ENCODE measurements around the gene GPX4.
"Not testable (repeated sequence)": the region's sequence is repeated elsewhere in the genome, so short reads cannot be mapped to it uniquely, and the experiment has no call there.

The GPX4 gene

DNA sequence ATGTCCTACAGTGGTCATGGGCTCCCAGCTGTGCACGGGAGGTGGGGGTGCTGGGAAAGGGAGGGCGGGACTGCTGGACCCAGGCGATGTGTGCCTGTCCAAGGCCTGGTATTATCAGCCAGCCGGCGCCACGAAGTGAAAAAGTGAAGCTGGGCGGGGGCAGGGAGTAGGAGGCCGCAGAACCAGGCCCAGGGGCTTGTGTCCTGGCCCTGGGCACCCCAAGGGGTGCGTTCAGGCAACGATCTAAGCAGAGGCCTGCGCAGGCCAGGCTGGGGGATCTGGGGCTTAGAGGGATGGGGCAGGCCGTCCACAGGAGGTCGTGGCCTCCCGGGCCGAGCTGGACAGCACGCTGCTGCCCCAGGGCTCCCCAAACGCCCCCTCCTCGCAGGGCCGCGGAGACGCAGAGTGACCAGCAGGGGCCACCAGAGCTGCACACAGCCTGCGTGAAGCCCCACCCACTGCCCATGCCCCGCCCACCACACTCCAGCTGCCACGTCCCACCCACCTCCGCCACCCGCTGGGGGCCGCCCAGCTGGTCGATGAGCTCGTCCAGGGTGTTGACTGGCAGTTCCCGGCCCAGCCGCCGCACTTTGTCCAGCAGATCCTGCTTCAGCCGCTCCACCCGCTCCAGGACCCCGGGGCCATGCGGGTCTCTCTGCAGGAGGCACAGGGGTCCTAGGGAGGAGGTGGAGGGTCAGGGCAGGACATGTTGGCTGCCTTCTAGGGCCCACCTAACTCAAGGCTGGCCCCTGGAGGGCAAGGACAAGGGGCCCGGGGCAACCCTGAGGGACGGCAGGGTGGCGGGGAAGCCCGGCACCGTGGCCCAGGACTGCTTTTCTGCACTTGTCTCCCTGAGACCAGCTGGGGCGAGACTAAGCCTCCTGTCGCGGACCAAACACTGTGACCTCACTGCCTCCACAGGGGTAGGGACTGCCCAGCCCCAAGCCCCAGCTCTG lies 9.5 kb downstream of the GPX4 start:
- FAIRE-seq, result peak; percentile 83
- DNase-seq (ENCODE audit: insufficient read length, low spot score), result peak; percentile 83

DNA sequence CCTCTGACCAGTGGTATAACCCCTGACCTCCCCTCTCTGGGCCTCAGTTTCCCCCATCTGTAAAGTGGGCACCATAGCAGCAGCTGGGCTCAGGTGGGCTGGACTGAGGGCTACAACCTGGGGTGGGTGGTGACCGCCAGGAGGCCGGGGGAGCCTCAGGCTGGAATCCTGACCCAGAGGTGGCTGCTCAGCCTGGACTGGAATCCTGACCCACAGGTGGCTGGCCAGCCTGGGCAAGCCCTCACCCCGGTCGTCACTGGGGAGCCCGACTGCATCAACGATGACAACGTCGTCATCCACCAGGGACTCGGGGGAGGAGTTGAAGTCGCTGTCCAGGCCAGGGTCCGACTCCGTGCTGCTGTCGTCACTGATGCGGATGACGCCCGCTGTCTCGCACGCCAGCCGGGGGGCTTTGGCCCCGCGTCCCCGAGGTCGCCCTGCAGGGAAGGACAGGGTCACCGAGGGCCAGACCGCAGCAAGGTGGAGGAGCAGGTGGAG lies 10.2 kb downstream of the GPX4 start:
- DNase-seq (ENCODE audit: insufficient read length, low spot score) (no peak), FAIRE-seq (no peak)

DNA sequence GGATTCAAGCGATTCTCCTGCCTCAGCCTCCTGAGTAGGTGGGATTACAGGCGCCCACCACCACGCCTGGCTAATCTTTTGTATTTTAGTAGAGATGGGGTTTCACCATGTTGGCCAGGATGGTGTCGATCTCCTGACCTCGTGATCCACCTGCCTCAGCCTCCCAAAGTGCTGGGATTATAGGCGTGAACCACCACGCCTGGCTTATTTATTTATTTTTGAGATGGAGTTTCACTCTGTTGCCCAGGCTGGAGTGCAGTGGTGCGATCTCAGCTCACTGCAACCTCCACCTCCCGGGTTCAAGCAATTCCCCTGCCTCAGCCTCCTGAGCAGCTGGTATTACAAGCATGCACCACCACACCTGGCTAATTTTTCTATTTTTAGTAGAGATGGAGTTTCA lies 10.9 kb downstream of the GPX4 start:
- FAIRE-seq, result not testable (repeated sequence)

DNA sequence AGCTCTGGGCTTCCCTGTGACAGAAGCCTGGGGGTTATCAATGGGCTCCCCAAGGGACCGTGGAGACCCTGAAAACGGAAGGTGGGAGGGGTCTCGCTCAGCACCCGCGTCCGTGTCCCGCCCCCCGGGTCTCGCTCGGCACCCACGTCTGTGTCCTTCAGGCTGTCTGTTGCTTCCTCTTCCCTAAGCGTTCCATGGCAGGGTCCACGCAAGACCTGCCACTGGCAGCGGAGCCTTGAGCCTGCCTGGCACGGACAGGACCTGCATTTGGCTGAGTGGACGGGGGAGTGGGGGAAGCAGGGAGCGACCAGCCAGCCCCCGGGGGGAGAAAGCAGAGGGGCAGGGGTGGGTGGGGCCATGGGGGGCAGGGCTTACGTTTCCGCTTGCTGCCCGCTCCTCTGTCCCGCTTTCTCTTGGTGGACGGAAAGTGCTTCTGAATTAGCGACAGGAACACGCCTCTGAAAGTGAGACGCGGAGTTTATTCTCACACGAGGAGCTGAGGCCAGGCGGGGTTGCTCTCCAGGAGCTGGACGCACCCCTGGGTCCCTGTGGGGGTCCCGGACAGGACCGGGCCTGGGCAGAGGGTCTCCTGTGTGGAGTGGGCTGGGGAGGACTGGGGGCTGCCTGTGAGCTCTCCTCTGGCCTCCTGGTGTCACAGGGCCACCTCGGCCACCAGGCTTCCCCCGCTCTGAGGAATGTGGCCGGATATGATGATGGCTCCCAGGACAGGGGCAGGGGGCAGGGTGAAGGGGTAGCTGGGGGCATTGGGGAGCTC lies 12.0 kb downstream of the GPX4 start:
- DNase-seq (ENCODE audit: insufficient read length, low spot score) (no peak), FAIRE-seq (no peak)

More for the DNA sequence above, 10.9 kb downstream of the GPX4 start:
- not testable (repeated sequence) for DNase-seq (ENCODE audit: insufficient read length, low spot score)

DNA sequence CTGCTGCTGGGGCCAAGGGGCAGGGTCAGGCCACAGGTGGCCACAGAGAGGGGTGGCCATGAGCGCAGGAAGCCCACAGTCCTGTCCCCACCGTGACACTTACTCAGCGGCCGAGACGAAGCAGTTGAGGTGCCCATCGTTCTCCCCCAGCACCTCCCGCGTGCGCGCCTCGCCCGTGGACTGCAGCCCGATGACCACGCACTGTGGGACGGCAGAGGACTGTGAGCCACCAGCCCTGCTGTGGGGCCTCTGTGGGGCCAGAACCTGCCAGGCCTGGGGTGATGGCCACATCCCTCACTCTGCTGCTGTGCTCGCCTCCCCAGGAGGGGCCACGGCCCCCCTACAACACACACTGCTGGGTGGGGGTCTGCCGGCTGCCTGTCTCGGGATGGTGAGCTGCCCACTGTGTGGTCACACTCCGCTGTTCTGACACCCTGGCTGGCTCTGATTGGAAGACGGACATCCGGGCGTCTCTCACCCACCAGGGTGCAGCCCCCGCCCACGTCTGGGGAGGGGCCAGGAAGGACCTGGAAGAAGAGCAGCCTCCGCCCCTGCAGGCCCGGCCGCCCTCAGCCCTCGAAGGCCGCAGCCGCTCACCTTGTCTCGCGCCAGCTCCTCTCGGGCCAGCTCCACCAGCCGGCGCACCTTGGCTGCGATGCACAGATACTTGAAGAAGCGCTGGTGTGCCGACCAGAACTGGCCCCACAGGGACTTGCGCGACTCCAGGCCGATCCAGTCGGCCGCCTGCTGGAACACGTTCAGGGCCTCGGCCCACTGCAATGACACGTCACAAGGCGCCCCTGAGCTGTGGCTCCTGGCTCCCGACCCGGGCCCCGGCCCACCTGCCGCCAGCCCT lies 13.2 kb downstream of the GPX4 start:
- DNase-seq (ENCODE audit: insufficient read length, low spot score) (no peak), FAIRE-seq (no peak)

DNA sequence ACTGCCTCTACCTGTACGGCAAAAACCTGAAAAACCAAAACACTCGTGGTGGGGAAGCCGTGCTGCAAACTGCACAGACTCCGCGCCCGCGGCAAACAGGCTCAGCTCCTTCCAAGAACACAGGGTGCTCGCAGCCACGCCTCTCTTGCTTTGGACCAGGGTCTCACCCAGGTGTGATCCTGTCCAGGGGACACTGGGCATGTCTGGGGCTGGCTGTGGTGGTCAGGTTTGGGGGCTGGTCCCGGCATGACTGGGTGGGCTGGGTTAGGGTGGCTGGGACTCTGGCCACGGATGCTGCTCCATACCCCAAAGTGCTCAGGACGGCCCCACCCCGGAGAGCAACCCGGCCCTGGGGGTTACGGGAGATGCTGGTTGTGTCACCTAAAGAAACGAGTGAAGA lies 13.9 kb downstream of the GPX4 start:
- no peak for FAIRE-seq
- DNase-seq (ENCODE audit: insufficient read length, low spot score), result no peak

DNA sequence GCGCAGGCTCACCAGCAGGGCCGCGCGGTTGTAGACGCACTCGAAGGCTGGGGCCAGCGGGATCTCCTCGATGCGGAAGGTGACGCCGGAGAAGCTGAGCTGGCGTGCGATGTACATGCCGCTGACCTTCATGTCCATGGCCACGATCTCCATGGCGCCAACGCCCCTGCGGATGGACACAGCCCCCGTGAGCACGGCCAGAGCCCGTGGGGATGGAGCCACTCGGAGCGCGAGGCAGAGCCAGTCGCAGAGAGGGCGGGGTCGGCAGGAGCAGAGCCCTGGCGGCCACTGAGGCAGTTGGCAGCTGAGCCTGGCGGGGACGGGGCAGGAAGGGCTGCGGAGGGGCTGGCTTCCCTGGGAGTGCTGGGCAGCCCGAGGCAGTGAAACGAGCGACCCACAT lies 15.2 kb downstream of the GPX4 start:
- DNase-seq (ENCODE audit: insufficient read length, low spot score), result no peak
- no peak for FAIRE-seq

DNA sequence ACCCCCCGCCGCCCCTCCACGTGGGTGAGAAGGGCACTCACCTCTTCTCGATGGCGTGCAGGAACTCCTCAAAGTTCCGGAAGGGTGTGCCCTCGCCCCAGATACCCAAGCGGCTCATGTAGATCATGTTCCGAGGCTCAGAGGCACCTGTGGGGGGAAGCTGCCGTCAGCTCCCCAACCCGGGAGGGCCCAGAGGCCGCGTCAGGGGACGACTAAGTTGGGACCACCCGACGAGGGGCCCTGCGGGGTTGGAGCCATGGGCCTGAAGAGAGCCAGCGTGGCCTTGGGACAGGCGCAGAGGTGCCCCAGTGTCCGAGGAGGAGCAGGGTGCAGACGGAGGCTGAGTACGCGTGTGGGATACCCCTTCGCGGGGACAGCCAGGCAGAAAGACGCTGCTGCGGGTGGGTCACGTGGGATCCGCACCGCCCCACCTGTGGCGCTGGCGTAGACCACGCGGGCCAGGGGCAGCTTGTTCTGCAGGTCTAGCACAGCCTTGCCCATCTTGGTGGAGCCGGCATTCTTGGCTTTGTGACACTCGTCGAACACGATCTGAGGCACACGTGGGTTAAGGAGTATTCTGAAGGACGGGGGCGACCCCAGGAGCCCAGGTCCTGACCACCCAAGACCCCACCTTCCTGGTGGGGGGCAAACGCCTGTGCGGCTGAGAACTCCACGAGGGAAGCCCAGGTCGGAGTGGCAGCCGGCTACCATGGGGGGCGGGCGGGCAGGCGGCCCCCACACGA lies 15.9 kb downstream of the GPX4 start:
- DNase-seq (ENCODE audit: insufficient read length, low spot score) (no peak), FAIRE-seq (no peak)

DNA sequence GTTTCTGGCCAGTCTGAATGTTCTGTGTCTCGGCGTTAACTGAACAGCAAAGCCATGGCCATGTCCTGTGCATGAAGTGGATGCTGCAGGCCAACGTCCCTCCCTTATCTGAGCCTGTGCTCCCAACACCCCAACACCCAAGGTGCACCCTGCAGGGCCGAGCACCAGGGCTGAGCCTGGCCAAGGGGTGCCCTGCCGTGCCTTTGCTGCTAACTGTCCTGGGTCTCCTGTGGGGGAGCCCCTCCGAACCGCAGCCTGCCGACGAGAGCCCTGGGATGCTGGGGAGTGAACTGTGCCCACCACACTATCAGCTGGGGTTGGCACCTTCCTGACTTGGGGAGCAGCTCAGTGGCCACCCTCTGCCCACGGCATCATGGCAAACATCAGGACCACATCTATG lies 17.6 kb downstream of the GPX4 start:
- FAIRE-seq (no peak), DNase-seq (ENCODE audit: insufficient read length, low spot score) (no peak)

DNA sequence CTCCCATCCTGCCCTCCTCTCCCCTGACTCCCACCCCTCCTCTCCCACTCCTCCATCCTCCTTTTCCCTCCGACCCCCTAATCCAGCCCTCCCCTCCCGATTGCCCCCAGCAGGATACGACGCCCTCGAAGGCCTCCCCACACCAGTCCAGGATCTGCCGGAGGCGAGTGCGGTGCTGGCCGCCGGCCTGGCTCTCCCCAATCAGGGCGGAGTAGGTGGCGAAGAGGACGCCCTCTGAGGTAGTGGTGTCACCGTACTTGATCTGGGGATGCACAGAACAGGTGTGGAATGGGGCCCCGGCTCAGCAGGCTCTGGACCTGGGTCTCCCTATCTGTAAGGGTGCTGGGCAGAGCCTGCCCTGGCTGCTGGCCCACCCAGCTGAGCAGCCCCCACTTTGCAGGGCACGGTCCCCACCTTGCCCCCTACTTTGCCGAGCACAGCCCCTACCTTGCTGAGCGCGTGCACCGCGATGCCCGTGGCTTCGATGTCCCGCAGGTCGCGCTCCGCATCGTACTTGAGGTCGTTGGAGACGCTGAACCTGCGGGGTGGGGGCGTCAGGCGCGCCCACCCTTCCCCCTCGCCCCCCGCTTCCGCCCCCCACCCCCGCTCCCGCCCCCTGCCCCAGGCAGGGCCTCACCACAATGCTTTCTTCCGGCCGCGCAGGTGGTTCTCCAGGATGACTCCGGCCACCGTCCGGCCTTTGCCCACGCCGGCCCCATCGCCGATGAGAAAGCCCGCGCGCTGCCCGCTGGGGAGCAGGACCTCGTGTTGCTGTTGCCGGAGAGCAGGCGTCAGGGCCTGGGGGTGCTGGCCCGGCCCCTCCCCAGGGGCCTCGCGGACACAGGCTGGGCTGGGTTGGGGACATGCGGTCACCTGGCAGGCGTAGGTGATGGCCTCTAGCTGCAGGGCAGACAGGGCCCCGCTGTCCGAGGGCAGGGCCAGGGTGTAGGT lies 18.5 kb downstream of the GPX4 start:
- no peak for FAIRE-seq
- no peak for DNase-seq (ENCODE audit: insufficient read length, low spot score)

DNA sequence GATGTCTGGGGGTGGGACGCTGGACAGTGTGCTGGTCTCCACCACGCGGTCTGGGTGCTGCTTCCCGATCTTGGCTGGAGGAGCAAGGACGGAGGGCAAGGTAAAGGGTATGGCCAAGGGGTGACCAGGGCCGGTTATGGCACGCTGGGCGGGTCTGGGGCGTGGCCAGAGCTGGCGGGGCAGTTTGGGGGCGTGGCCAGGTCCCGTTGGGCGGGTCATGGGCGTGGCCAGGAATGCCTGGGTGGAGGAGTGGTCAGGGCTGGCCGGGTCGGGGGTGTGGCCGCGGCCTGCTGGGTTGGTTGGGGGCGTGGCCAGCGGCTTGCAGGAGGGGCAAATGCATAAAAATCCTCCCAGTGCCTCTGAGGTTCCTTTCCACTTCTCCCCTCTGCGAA lies 19.2 kb downstream of the GPX4 start:
- DNase-seq (ENCODE audit: insufficient read length, low spot score), result peak; percentile 67

DNA sequence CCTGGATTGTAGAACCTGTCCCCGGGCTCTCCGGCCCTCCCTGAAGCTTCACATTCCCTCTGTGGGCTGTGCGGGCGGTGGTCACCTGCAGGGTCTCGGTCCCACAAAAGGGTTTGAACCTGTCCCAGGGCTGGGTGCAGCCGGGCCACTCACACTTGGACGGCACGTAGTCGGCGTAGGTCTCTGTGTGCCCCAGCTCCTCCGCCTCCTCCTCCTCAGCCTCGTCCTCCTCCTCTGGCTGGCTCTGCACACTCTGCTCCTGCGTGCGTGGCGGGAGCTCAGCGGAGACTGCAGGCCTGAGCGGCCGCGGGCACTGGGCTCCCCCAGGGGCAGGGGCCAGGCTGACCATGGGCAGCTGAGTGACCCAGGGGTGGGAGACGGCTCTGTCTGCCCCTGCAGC lies 19.6 kb downstream of the GPX4 start:
- no peak for DNase-seq (ENCODE audit: insufficient read length, low spot score)
- no peak for FAIRE-seq

More for the DNA sequence above, 19.2 kb downstream of the GPX4 start:
- peak; percentile 36 for FAIRE-seq

DNA sequence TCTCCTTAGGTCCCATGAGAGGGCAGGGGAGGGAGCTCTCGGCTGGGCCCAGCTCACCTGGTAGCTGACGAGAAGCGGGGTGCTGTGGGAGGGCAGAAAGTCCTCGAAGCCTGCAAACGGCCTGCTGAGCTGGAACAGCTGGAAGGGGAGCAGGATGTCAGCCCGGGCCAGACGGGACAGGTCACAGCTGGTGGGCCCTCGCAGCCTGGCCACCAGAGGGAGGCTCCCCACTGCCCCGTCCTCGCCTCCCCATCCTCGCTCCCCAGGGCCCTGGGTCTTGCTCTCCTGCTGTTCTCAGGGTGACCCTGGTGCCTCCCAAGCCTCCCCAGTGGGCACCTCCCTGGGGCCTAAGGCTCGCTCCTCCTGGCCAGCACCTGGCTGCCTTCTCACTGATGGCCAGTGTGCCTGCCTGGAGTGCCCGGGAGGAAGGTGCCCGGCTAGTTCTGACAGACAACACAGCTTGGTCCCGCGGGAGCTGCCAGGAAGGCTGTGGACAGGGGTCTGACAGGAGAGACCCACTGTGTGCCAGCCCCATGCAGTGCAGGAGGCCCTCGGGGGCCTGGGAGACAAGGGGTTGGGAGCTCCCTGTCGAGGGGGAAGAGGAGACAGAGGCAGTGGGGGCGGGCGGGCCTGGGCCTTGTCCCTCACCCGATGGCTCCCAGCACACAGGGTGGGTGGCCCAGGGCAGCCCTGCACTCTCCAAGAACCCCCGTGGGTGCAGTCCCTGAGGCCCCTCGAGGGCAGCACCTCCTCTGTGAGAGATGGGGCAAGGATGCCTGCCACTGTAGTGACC lies 20.3 kb downstream of the GPX4 start:
- DNase-seq (ENCODE audit: insufficient read length, low spot score) (no peak), FAIRE-seq (no peak)

DNA sequence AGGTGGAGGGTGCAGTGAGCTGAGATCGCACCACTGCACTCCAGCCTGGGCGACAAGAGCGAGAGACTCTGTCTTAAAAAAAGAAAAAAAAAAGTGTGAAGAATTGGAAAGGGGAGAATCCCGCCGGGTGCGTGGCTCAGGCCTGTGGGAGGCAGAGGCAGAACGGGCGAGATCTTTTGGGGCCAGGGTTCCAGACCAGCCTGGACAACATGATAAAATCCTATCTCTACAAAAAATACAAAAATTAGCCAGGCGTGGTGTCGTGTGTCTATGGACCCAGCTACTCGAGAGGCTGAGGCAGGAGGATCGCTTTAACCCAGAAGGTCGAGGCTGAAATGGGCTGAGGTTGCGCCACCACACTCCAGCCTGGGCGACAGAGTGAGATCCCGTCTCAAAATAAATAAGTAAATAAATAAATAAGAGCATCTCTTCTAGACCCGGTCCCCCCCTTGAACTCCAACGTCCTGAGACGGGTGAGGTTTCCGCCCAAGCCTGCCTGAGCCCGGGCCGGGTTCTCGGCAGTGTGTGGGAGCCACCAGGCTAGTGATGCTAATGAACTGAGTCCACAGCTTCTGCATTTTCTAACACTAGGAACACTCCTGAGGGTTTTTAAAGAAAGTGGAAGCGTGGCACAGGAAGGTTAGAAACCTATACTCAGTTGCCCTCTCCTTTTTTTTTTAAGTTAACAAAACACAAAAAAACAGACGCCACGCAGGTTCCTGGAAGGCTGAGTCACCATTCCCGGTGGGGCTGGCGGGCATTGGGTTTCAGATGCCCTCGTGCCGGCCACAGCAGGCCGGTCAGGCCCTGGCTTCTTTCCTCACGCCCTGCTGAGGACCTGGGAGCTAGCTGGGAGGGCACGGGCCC lies 22.0 kb downstream of the GPX4 start:
- no peak for FAIRE-seq
- no peak for DNase-seq (ENCODE audit: insufficient read length, low spot score)

DNA sequence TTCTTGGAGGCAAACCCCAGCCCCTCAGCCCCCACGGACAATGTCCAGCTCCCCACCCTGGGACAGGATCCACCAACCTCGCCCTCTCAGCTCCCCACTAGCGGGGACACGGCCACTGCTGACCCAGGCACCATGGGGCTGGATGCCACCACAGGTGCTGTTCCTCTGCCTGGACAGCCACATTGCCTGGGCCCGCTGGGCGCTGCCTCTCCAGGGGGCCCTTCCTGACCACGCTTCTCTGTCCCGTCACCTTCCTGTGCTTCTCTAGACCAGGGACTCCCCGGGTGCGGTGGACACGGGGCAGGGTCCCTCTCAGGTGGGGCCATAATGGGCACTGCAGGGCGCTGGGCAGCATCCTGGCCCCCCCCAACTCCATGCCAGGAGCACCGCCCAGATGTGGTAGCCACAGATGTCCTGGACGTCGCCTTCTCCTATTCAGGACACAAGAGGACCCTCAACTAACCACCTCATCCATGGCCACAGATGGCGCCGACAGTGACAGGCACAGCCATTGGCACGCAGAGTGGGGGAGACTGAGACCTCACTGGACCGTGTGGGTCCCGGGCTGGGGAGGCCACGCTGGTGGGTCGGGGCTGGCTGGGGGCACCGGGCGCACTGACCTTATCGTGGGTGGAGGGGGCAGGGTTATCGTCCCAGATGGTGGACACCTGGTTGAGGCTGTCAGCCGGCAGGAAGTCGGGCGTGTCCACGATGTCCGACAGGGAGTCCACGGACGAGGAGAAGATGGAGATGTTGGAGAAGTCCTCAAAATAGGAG lies 23.4 kb downstream of the GPX4 start:
- DNase-seq (ENCODE audit: insufficient read length, low spot score) (no peak), FAIRE-seq (no peak)

DNA sequence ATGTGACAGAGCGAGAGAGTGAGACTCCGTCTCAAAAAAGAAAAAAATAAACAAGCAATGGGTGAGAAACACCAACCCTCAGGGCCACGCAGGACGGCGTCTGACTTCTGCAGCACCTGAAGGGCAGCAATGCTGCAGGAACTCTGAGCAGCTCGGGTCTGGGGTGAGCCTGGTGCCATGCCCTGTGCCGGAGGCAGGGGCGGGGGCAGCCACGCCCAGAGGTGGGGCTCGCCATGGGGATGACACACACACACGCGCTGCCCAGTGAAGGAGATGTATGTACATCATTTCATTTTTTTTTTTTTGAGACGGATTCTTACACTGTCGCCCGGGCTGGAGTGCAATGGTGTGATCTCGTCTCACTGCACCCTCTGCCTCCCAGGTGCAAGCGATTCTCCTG lies 24.3 kb downstream of the GPX4 start:
- FAIRE-seq, result no peak

More for the DNA sequence above, 24.3 kb downstream of the GPX4 start:
- DNase-seq (ENCODE audit: insufficient read length, low spot score), result no peak
